ENCODE results near the gene KRTAP1-5. TPM values are rescaled to one million over a fixed set of nuclear protein-coding genes. Genes with fewer than 3 reads are reported as not detected.
"Not testable (repeated sequence)": the region's sequence is repeated elsewhere in the genome, so short reads cannot be mapped to it uniquely, and the experiment has no call there.

KRTAP1-5 gene
- total and polyA plus RNA-seq, 2 experiments from 2014 or later: not detected

- DNase-seq (ENCODE audit: low spot score) (peak; percentile 3), ATAC-seq (peak; percentile 65)
- H2AFZ ChIP-seq; H3K27ac ChIP-seq (ENCODE audit: low read depth); H3K27ac Mint-ChIP-seq; H3K4me1 ChIP-seq (ENCODE audit: insufficient read depth); H3K79me2 ChIP-seq (replicated peaks; ENCODE audit: insufficient read depth); H3K4me3 ChIP-seq; H3K9me2 ChIP-seq (ENCODE audit: insufficient read depth); H3K36me3 Mint-ChIP-seq (ENCODE audit: low read depth); H3F3A ChIP-seq (replicated peaks; ENCODE audit: low read depth); H3K4me2 ChIP-seq; H3K27me3 ChIP-seq (ENCODE audit: insufficient read depth); H3K27me3 Mint-ChIP-seq (ENCODE audit: insufficient read depth, low read depth, poor library complexity); H3K9me3 Mint-ChIP-seq; H3K4me3 Mint-ChIP-seq; H3K36me3 ChIP-seq (ENCODE audit: insufficient read depth); H4K20me1 ChIP-seq (replicated peaks; ENCODE audit: insufficient read depth): not testable (repeated sequence)
- H3K4me1 Mint-ChIP-seq: peaks cover 16% of the 10 kb centered on the region
Observed at GRCh38 chr17:41046735-41047465, 19.9 kb upstream of the KRTAP1-5 start, which contains the start of gene KRTAP2-1. TSS of gene KRTAP2-1 (minus strand) at chr17:41047316. CDS start at chr17:41047267, 49 bp downstream.

- peaks cover 4% of the 10 kb centered on the region for H3K27me3 Mint-ChIP-seq (ENCODE audit: insufficient read depth, low read depth, poor library complexity)
- no peak overlapping the region for H3K27ac ChIP-seq (ENCODE audit: low read depth)
- no peak overlapping the region for H3K4me3 ChIP-seq
- no peaks in the 10 kb centered on the region for H3K9me2 ChIP-seq (ENCODE audit: insufficient read depth)
- H3K27ac Mint-ChIP-seq: no peak overlapping the region
- no peaks in the 10 kb centered on the region for H3K36me3 Mint-ChIP-seq (ENCODE audit: low read depth)
- no peak for TF ChIP-seq REST (IDR thresholded peaks at IDR 0.05; ENCODE audit: unreplicated experiment)
- no peaks in the 10 kb centered on the region for H3K79me2 ChIP-seq (replicated peaks; ENCODE audit: insufficient read depth)
- DNase-seq (ENCODE audit: low spot score) (no peak), ATAC-seq (no peak)
- H3F3A ChIP-seq (replicated peaks; ENCODE audit: low read depth): no peaks in the 10 kb centered on the region
- no peak overlapping the region for H3K4me2 ChIP-seq
- 0 out of 3 replicates have a peak, but pooled peaks cover 2% of the 10 kb centered on the region for H3K9me3 Mint-ChIP-seq
- H3K27me3 ChIP-seq (ENCODE audit: insufficient read depth): no peaks in the 10 kb centered on the region
- no peak overlapping the region for H3K4me3 Mint-ChIP-seq
- H2AFZ ChIP-seq: no peak overlapping the region
- peaks cover 14% of the 10 kb centered on the region for H3K4me1 ChIP-seq (ENCODE audit: insufficient read depth)
- H4K20me1 ChIP-seq (replicated peaks; ENCODE audit: insufficient read depth): no peaks in the 10 kb centered on the region
- no peaks in the 10 kb centered on the region for H3K36me3 ChIP-seq (ENCODE audit: insufficient read depth)
- peaks cover 19% of the 10 kb centered on the region for H3K4me1 Mint-ChIP-seq
Observed at GRCh38 chr17:41042953-41043352, 15.9 kb upstream of the KRTAP1-5 start.

DNA sequence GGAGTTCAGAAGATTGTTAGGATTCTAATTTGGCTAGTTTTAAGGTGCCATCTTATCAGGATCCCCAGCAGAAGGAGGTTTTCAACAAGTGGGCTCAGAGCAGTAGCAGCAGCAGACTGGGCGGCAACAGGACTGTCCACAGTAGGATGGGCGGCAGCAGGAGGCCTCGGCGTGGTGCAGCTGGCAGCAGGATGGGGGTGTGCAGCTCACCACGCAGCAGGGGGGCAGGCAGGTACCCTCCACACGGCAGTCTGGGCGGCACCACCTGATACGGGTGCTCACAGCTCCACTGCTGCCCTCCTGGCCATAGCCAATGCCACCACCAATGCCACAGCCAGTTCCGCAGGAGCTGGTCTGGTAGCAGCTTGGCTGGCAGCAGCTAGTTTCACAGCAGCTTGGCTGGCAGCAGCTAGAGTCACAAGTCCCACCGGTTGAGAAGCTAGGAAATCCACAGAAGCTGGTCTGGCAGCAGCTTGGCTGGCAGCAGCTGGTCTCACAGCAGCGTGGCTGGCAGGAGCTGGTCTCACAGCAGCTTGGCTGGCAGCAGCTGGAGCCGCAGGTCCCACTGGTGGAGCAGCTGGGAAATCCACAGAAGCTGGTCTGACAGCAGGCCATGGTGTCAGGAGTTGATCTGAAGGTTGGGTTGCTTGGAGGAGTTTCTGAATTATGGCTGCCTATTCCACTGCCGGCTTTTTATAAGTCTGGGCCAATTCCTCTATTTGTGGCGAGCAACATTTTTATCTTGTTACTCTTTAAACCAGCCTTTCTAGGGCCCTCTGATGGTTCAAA lies 14.0 kb upstream of the KRTAP1-5 start, which contains the start of gene KRTAP1-1:
KRTAP1-1 (minus strand) TSS at position 668 of the 789 bp plus-strand sequence; CDS start at position 615, 53 bp downstream.
- H3K4me1 ChIP-seq (ENCODE audit: insufficient read depth): peaks cover 25% of the 10 kb centered on the region
- not testable (repeated sequence) for H3K27me3 Mint-ChIP-seq (ENCODE audit: insufficient read depth, low read depth, poor library complexity); H3K36me3 Mint-ChIP-seq (ENCODE audit: low read depth); H3K27ac ChIP-seq (ENCODE audit: low read depth); H3K4me3 ChIP-seq; H3K4me2 ChIP-seq; H3K4me3 Mint-ChIP-seq; H3K9me3 Mint-ChIP-seq; H3K27ac Mint-ChIP-seq; H3K79me2 ChIP-seq (replicated peaks; ENCODE audit: insufficient read depth); H3K36me3 ChIP-seq (ENCODE audit: insufficient read depth); DNase-seq (ENCODE audit: low spot score); H3F3A ChIP-seq (replicated peaks; ENCODE audit: low read depth); H4K20me1 ChIP-seq (replicated peaks; ENCODE audit: insufficient read depth); ATAC-seq; H3K27me3 ChIP-seq (ENCODE audit: insufficient read depth); H2AFZ ChIP-seq; H3K9me2 ChIP-seq (ENCODE audit: insufficient read depth)
- H3K4me1 Mint-ChIP-seq: peaks cover 25% of the 10 kb centered on the region

All from GM23338 (cell line).